Ovary (tissue), 3 donors: ENCODE measurements around the gene ART3.
"Not testable (repeated sequence)": the region's sequence is repeated elsewhere in the genome, so short reads cannot be mapped to it uniquely, and the experiment has no call there.

Experiments
- POLR2A ChIP-seq: fragments of 450-650 bp; IDR thresholded peaks from one replicate; pipeline ENCODE4 v1.6.1; 2017; ENCODE audit warnings: antibody characterized with exemption, mild to moderate bottlenecking, moderate library complexity
- TF ChIP-seq, protein P1 (sequence below), 3 donors: fragments of 450-650 bp in 2 of 3; fragments of 200-600 bp in 1 of 3; IDR thresholded peaks; one replicate each; pipeline versions ENCODE4 v1.5.1 to v1.8.0; 2016 to 2022; ENCODE audit warnings: antibody characterized with exemption in 3 of 3, mild to moderate bottlenecking in 1 of 3
- donor health status: DM: no; HTN: no; CAD: no.

DNA sequence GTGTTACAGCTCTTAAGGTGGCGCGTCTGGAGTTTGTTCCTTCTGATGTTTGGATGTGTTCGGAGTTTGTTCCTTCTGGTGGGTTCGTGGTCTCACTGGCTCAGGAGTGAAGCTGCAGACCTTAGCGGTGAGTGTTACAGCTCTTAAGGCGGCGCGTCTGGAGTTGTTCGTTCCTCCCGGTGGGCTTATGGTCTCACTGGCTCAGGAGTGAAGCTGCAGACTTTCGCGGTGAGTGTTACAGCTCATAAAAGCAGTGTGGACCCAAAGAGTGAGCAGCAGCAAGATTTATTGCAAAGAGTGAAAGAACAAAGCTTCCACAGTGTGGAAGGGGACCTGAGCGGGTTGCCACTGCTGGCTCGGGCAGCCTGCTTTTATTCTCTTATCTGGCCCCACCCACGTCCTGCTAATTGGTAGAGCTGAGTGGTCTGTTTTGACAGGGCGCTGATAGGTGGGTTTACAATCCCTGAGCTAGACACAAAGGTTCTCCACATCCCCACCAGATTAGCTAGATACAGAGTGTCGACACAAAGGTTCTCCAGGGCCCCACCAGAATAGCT lies 24.6 kb upstream of the ART3 start:
- TF ChIP-seq, protein P1, sequence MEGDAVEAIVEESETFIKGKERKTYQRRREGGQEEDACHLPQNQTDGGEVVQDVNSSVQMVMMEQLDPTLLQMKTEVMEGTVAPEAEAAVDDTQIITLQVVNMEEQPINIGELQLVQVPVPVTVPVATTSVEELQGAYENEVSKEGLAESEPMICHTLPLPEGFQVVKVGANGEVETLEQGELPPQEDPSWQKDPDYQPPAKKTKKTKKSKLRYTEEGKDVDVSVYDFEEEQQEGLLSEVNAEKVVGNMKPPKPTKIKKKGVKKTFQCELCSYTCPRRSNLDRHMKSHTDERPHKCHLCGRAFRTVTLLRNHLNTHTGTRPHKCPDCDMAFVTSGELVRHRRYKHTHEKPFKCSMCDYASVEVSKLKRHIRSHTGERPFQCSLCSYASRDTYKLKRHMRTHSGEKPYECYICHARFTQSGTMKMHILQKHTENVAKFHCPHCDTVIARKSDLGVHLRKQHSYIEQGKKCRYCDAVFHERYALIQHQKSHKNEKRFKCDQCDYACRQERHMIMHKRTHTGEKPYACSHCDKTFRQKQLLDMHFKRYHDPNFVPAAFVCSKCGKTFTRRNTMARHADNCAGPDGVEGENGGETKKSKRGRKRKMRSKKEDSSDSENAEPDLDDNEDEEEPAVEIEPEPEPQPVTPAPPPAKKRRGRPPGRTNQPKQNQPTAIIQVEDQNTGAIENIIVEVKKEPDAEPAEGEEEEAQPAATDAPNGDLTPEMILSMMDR (IDR thresholded peaks at IDR 0.05): not testable (repeated sequence)
- TF ChIP-seq POLR2A: not testable (repeated sequence)
